D721Med (cell line): ENCODE measurements around the gene MEAK7.
"Not testable (repeated sequence)": the region's sequence is repeated elsewhere in the genome, so short reads cannot be mapped to it uniquely, and the experiment has no call there.

Experiments
- DNase-seq: peaks from one replicate; pipeline ENCODE4 v3.0.0; 2011; ENCODE audit warnings: low spot score; ENCODE audit not compliant: insufficient read length
- FAIRE-seq: peaks from 2 replicates; lab custom pipeline; 2011; peaks lifted over from hg19 to GRCh38; lab: Jason Lieb, UNC
- CTCF ChIP-seq: IDR thresholded peaks from 2 replicates; pipeline ENCODE4 v1.5.1; 2012; ENCODE audit warnings: mild to moderate bottlenecking, control low read depth; ENCODE audit not compliant: insufficient read depth; ENCODE audit errors: missing control alignments

MEAK7 gene

GRCh38 chr16:84524346-84524920 is 20.0 kb upstream of the MEAK7 start:
- no peak for FAIRE-seq
- no peak for TF ChIP-seq CTCF
- DNase-seq: no peak

GRCh38 chr16:84521497-84521770 is 17.0 kb upstream of the MEAK7 start:
- FAIRE-seq (no peak), DNase-seq (no peak)
- TF ChIP-seq CTCF: no peak

GRCh38 chr16:84520725-84521496 is 16.5 kb upstream of the MEAK7 start:
- FAIRE-seq (no peak), DNase-seq (no peak)
- no peak for TF ChIP-seq CTCF

- no peak for DNase-seq
- FAIRE-seq: no peak
- TF ChIP-seq CTCF: no peak
Measured at GRCh38 chr16:84519855-84520254, 15.4 kb upstream of the MEAK7 start.

GRCh38 chr16:84518804-84519341 is 14.4 kb upstream of the MEAK7 start:
- no peak for FAIRE-seq
- DNase-seq: no peak
- no peak for TF ChIP-seq CTCF

GRCh38 chr16:84518220-84518619 is 13.8 kb upstream of the MEAK7 start:
- FAIRE-seq, DNase-seq: not testable (repeated sequence)

GRCh38 chr16:84517366-84517765 is 12.9 kb upstream of the MEAK7 start:
- no peak for FAIRE-seq
- DNase-seq: no peak
- no peak for TF ChIP-seq CTCF
